Measurements from ENCODE around the gene WDFY1. TPM values are rescaled to one million over a fixed set of nuclear protein-coding genes. Genes with fewer than 3 reads are reported as not detected.

Gene WDFY1
- total and polyA plus RNA-seq, 9 of the 15 experiments (the other 6 are each of a cell fraction or from before 2014, with no cell fraction given) = 5.4 to 27.6 (median 17.5) TPM

GRCh38 chr2:223828314-223828713, 116.8 kb downstream of the WDFY1 start:
- Histone ChIP-seq H3K9me3 (replicated peaks; ENCODE audit: control insufficient read depth, insufficient read depth, low read depth, low read length) (no peaks in the 10 kb centered on the region), H3K36me3 (ENCODE audit: control insufficient read depth, insufficient read depth, low read length) (no peaks in the 10 kb centered on the region), H3K9ac (ENCODE audit: insufficient read depth in 1 of 2, low read depth in 2 of 2, low read length in 2 of 2) (no peak overlapping the region), H3K4me3 (no peak overlapping the region), H3K4me1 (replicated peaks in 1 of 2; ENCODE audit: control insufficient read depth in 2 of 2, insufficient read depth in 2 of 2, low read length in 2 of 2) (no peaks in the 10 kb centered on the region; a peak in 1 of 5 replicates), H3K9me1 (ENCODE audit: control insufficient read depth, insufficient read depth, low read length) (no peaks in the 10 kb centered on the region), H4K20me1 (replicated peaks; ENCODE audit: control insufficient read depth, insufficient read depth, low read length) (no peaks in the 10 kb centered on the region), H3K79me2 (ENCODE audit: control insufficient read depth, insufficient read depth, low read length) (no peaks in the 10 kb centered on the region), H3K27ac (ENCODE audit: extremely low read depth, low read depth, low read length) (no peak overlapping the region), H3K4me2 (ENCODE audit: insufficient read depth, low read length) (no peak overlapping the region), H3K27me3 (ENCODE audit: control insufficient read depth in 2 of 2, insufficient read depth in 2 of 2, low read length in 2 of 2) (no peaks in the 10 kb centered on the region), H2AFZ (ENCODE audit: low read depth, low read length) (no peak overlapping the region)
- FAIRE-seq = no peak
- in situ Hi-C loops (cut with MboI) = no loop called here
- BruUV-seq (replicated peaks) = no TSS peak
- WGBS (ENCODE audit: insufficient coverage, low coverage, missing lambda C conversion rate) = 19% methylated on average over 5 of the region's 6 CpGs
- TF ChIP-seq ZNF224 (CRISPR knock-in tag; IDR thresholded peaks at IDR 0.05) (no peak), E2F1 (CRISPR knock-in tag; IDR thresholded peaks at IDR 0.05) (no peak), E2F5 (CRISPR knock-in tag; IDR thresholded peaks at IDR 0.05) (no peak), NUFIP1 (IDR thresholded peaks at IDR 0.05; ENCODE audit: partially characterized antibody) (no peak)
- no peak for DNase-seq (ENCODE audit: extremely low read depth in 1 of 4, low spot score in 3 of 4)
- intact Hi-C loops (cut with micrococcal nuclease) = no loop called here
- ATAC-seq = no peak
- ChIA-PET CTCF (ENCODE audit: low intra/inter-chr PET ratio) (no interaction called here), POLR2A (no interaction called here)

- Histone ChIP-seq H3K9me1 (ENCODE audit: control insufficient read depth, insufficient read depth, low read length) (no peaks in the 10 kb centered on the region), H3K27ac (ENCODE audit: extremely low read depth, low read depth, low read length) (no peak overlapping the region), H3K4me2 (ENCODE audit: insufficient read depth, low read length) (no peak overlapping the region), H3K9me3 (replicated peaks; ENCODE audit: control insufficient read depth, insufficient read depth, low read depth, low read length) (no peaks in the 10 kb centered on the region), H3K79me2 (ENCODE audit: control insufficient read depth, insufficient read depth, low read length) (no peaks in the 10 kb centered on the region), H3K4me3 (no peak overlapping the region), H3K4me1 (replicated peaks in 1 of 2; ENCODE audit: control insufficient read depth in 2 of 2, insufficient read depth in 2 of 2, low read length in 2 of 2) (no peaks in the 10 kb centered on the region; a peak in 1 of 5 replicates), H3K9ac (ENCODE audit: insufficient read depth in 1 of 2, low read depth in 2 of 2, low read length in 2 of 2) (no peak overlapping the region), H4K20me1 (replicated peaks; ENCODE audit: control insufficient read depth, insufficient read depth, low read length) (no peaks in the 10 kb centered on the region), H2AFZ (ENCODE audit: low read depth, low read length) (no peak overlapping the region), H3K27me3 (ENCODE audit: control insufficient read depth in 2 of 2, insufficient read depth in 2 of 2, low read length in 2 of 2) (no peaks in the 10 kb centered on the region), H3K36me3 (ENCODE audit: control insufficient read depth, insufficient read depth, low read length) (no peaks in the 10 kb centered on the region)
- ATAC-seq (no peak), DNase-seq (ENCODE audit: extremely low read depth in 1 of 4, low spot score in 3 of 4) (no peak), FAIRE-seq (no peak)
- 41% methylated on average over 4 of the region's 4 CpGs for WGBS (ENCODE audit: insufficient coverage, low coverage, missing lambda C conversion rate)
- intact Hi-C loops (cut with micrococcal nuclease) (no loop called here), in situ Hi-C loops (cut with MboI) (no loop called here)
- no peak for TF ChIP-seq CLOCK (CRISPR knock-in tag; IDR thresholded peaks at IDR 0.05; ENCODE audit: borderline replicate concordance)
- no peak for TF ChIP-seq NFIX (CRISPR knock-in tag; IDR thresholded peaks at IDR 0.05; ENCODE audit: low read depth)
- TF ChIP-seq ZHX1 (conservative IDR thresholded peaks at IDR 0.05; ENCODE audit: low read length) = no peak
- TF ChIP-seq ZNF436 (CRISPR knock-in tag; IDR thresholded peaks at IDR 0.05) = no peak
- no peak for TF ChIP-seq ZNF224 (CRISPR knock-in tag; IDR thresholded peaks at IDR 0.05)
- CTCF ChIA-PET (ENCODE audit: low intra/inter-chr PET ratio) = no interaction called here
- POLR2A ChIA-PET = no interaction called here
- BruUV-seq (replicated peaks) = no TSS peak
Observed at GRCh38 chr2:223826995-223827394, 118.1 kb downstream of the WDFY1 start.

Measured in K562 (cell line).